Measurements from ENCODE around the gene PFKP.
"Not testable (repeated sequence)": the region's sequence is repeated elsewhere in the genome, so short reads cannot be mapped to it uniquely, and the experiment has no call there.

PFKP gene

DNA sequence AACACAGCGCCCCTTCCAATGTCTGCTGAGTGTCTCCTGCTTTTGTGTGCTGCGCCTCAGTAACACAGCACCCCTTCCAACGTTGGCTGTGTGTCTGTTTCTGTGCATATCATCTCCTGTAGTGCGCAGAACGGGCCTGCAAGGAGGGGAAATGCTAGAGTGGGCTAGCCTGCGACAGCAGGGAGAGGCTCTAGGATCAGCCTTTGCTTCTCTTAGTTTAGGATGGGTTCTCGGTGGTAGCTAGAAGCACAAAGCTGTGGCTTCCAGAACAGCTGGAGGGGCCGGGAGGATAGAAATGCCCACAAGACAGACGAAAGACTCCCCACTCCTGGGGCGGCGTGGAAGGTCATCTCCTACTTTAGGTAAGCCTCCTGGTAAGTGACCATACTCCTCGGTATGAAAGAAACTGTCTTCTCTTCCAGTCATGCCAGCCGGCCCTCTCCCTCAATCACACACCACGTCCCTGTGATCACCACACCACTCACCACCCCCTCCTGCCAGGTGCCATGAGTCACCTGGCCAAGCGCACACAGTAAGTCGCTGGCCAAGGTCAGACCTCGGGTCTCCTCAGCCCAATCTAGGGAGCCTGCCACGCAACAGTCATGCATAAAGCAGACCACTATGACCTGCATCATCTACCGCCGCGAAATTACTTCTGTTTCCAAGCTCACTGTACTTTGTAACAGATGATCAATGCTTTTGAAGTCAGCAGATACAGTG is 100.4 kb downstream of the PFKP start:
- Histone ChIP-seq H3K9me3 (no peaks in the 10 kb centered on the region), H3K4me3 (ENCODE audit: low read depth, low read length) (no peak overlapping the region), H3K36me3 (no peaks in the 10 kb centered on the region), H3K4me1 (no peaks in the 10 kb centered on the region), H3K27me3 (no peaks in the 10 kb centered on the region)
- no peak for DNase-seq
- TF ChIP-seq, protein P1, sequence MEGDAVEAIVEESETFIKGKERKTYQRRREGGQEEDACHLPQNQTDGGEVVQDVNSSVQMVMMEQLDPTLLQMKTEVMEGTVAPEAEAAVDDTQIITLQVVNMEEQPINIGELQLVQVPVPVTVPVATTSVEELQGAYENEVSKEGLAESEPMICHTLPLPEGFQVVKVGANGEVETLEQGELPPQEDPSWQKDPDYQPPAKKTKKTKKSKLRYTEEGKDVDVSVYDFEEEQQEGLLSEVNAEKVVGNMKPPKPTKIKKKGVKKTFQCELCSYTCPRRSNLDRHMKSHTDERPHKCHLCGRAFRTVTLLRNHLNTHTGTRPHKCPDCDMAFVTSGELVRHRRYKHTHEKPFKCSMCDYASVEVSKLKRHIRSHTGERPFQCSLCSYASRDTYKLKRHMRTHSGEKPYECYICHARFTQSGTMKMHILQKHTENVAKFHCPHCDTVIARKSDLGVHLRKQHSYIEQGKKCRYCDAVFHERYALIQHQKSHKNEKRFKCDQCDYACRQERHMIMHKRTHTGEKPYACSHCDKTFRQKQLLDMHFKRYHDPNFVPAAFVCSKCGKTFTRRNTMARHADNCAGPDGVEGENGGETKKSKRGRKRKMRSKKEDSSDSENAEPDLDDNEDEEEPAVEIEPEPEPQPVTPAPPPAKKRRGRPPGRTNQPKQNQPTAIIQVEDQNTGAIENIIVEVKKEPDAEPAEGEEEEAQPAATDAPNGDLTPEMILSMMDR (IDR thresholded peaks at IDR 0.05; ENCODE audit: low read depth, low read length), result no peak

GRCh38 chr10:3169271-3169670 is 101.9 kb downstream of the PFKP start:
- TF ChIP-seq, protein P1 (IDR thresholded peaks at IDR 0.05; ENCODE audit: low read depth, low read length), result no peak
- Histone ChIP-seq H3K27me3 (no peaks in the 10 kb centered on the region), H3K4me1 (no peaks in the 10 kb centered on the region), H3K4me3 (ENCODE audit: low read depth, low read length) (no peak overlapping the region), H3K36me3 (no peaks in the 10 kb centered on the region), H3K9me3 (no peaks in the 10 kb centered on the region)
- no peak for DNase-seq

GRCh38 chr10:3169673-3170072 is 102.3 kb downstream of the PFKP start:
- no peaks in the 10 kb centered on the region for H3K36me3 ChIP-seq
- H3K4me3 ChIP-seq (ENCODE audit: low read depth, low read length), result no peak overlapping the region
- H3K27me3 ChIP-seq, result no peaks in the 10 kb centered on the region
- no peaks in the 10 kb centered on the region for H3K4me1 ChIP-seq
- H3K9me3 ChIP-seq, result no peaks in the 10 kb centered on the region
- no peak for DNase-seq
- TF ChIP-seq, protein P1 (IDR thresholded peaks at IDR 0.05; ENCODE audit: low read depth, low read length), result no peak

DNA sequence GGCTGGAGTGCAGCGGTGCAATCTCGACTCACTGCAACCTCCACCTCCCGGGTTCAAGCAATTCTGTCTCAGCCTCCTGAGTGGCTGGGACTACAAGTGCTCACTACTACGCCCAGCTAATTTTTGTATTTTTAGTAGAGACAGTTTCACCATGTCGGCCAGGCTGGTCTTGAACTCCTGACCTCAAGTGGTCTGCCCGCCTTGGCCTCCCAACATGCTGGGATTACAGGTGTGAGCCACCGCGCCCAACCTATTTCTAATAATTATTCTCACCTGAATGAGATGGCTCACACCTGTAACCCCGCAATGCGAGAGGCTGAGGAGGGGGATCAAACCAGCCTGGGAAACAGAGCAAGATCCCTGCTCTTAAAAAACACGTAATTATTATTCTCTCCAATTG is 104.1 kb downstream of the PFKP start:
- not testable (repeated sequence) for H3K9me3 ChIP-seq, H3K27me3 ChIP-seq, H3K36me3 ChIP-seq, H3K4me1 ChIP-seq, DNase-seq
- H3K4me3 ChIP-seq (ENCODE audit: low read depth, low read length), result peak overlapping the region; percentile 85

- DNase-seq, result no peak
- TF ChIP-seq, protein P1 (IDR thresholded peaks at IDR 0.05; ENCODE audit: low read depth, low read length), result no peak
Observed at GRCh38 chr10:3172081-3172445, 104.7 kb downstream of the PFKP start.

GRCh38 chr10:3172446-3173170 is 105.3 kb downstream of the PFKP start, which contains the start of gene PITRM1:
TSS of gene PITRM1 (minus strand) at chr10:3172782. CDS start at chr10:3172772, 10 bp downstream.
- Histone ChIP-seq H3K4me3 (ENCODE audit: low read depth, low read length) (peak within 1 kb of the TSS; percentile 85), H3K9me3 (no peaks in the 10 kb centered on the region), H3K4me1 (no peaks in the 10 kb centered on the region), H3K27me3 (peaks cover 14% of the 10 kb centered on the region; the same call in 1 of the 2 replicates), H3K36me3 (no peaks in the 10 kb centered on the region)
- peak; percentile 98 for DNase-seq
- TF ChIP-seq, protein P1 (IDR thresholded peaks at IDR 0.05; ENCODE audit: low read depth, low read length), result no peak

More at GRCh38 chr10:3172081-3172445, 104.7 kb downstream of the PFKP start:
- Histone ChIP-seq H3K9me3 (no peaks in the 10 kb centered on the region), H3K27me3 (peaks cover 14% of the 10 kb centered on the region; the same call in 1 of the 2 replicates), H3K4me3 (ENCODE audit: low read depth, low read length) (peak overlapping the region; percentile 85), H3K36me3 (no peaks in the 10 kb centered on the region), H3K4me1 (no peaks in the 10 kb centered on the region)

Data from BE2C (cell line).